Inflammatory macrophage treated with lipopolysaccharide for 4 hours (primary cell): Measurements from ENCODE around the gene GOT1.

Experiments used
- DNase-seq: peaks from one replicate; pipeline ENCODE4 v3.0.0-alpha.2; 2020

Gene GOT1

GRCh38 chr10:99394761-99395386 is 35.5 kb downstream of the GOT1 start:
- DNase-seq, result no peak

- no peak for DNase-seq
Observed at GRCh38 chr10:99394256-99394655, 36.2 kb downstream of the GOT1 start.

GRCh38 chr10:99393683-99394082 is 36.7 kb downstream of the GOT1 start:
- no peak for DNase-seq

- DNase-seq, result no peak
Observed at GRCh38 chr10:99393036-99393435, 37.4 kb downstream of the GOT1 start.

GRCh38 chr10:99391346-99391745 is 39.1 kb downstream of the GOT1 start:
- no peak for DNase-seq

GRCh38 chr10:99389729-99390480 is 40.5 kb downstream of the GOT1 start:
- no peak for DNase-seq

- DNase-seq, result no peak
Observed at GRCh38 chr10:99387541-99387940, 42.9 kb downstream of the GOT1 start.

GRCh38 chr10:99387071-99387470 is 43.4 kb downstream of the GOT1 start:
- no peak for DNase-seq

GRCh38 chr10:99382176-99382575 is 48.2 kb downstream of the GOT1 start:
- DNase-seq, result no peak

- no peak for DNase-seq
Observed at GRCh38 chr10:99375426-99375825, 55.0 kb downstream of the GOT1 start.

GRCh38 chr10:99374972-99375371 is 55.5 kb downstream of the GOT1 start:
- DNase-seq, result no peak

- no peak for DNase-seq
Observed at GRCh38 chr10:99374526-99374925, 55.9 kb downstream of the GOT1 start.

GRCh38 chr10:99372546-99373271 is 57.7 kb downstream of the GOT1 start:
- no peak for DNase-seq

- DNase-seq, result peak; percentile 5
Observed at GRCh38 chr10:99370993-99371392, 59.4 kb downstream of the GOT1 start.

GRCh38 chr10:99369551-99369950 is 60.9 kb downstream of the GOT1 start:
- DNase-seq, result no peak

- DNase-seq, result no peak
Observed at GRCh38 chr10:99369126-99369525, 61.3 kb downstream of the GOT1 start.

GRCh38 chr10:99368646-99369045 is 61.8 kb downstream of the GOT1 start:
- DNase-seq, result no peak

GRCh38 chr10:99366666-99367065 is 63.8 kb downstream of the GOT1 start:
- no peak for DNase-seq

- no peak for DNase-seq
Observed at GRCh38 chr10:99365736-99366135, 64.7 kb downstream of the GOT1 start.

GRCh38 chr10:99365311-99365710 is 65.1 kb downstream of the GOT1 start:
- DNase-seq, result no peak

- no peak for DNase-seq
Observed at GRCh38 chr10:99364125-99364524, 66.3 kb downstream of the GOT1 start.

- no peak for DNase-seq
Observed at GRCh38 chr10:99360934-99361333, 69.5 kb downstream of the GOT1 start.

- DNase-seq, result no peak
Observed at GRCh38 chr10:99358101-99358500, 72.3 kb downstream of the GOT1 start.

- no peak for DNase-seq
Observed at GRCh38 chr10:99357691-99358090, 72.7 kb downstream of the GOT1 start.
